Tibial nerve (tissue), 4 donors: ENCODE measurements around the gene DCP1B.

Source experiments
- CTCF ChIP-seq, 5 experiments: fragments of 200-600 bp in 3 of 5; fragments of 450-650 bp in 2 of 5; sonication (generic) in 3 of 5; IDR thresholded peaks; one replicate each; pipeline ENCODE4 v1.5.1; 2016 to 2019; ENCODE audit warnings: antibody characterized with exemption in 5 of 5, mild to moderate bottlenecking in 3 of 5, moderate library complexity in 2 of 5
- EP300 ChIP-seq, 2 donors: sonication (generic); formaldehyde crosslinking; IDR thresholded peaks; one replicate each; pipeline ENCODE4 v1.6.1; 2017; ENCODE audit warnings: antibody characterized with exemption in 2 of 2, mild to moderate bottlenecking in 1 of 2
- POLR2A ChIP-seq, 2 donors: fragments of 450-650 bp; IDR thresholded peaks; one replicate each; pipeline ENCODE4 v1.6.1; 2017; ENCODE audit warnings: antibody characterized with exemption in 2 of 2, mild to moderate bottlenecking in 2 of 2, moderate library complexity in 2 of 2

GRCh38 chr12:1912580-1913376 is 91.5 kb downstream of the DCP1B start:
- TF ChIP-seq CTCF (IDR thresholded peaks at IDR 0.05) = no peak
- no peak for TF ChIP-seq POLR2A (IDR thresholded peaks at IDR 0.05)
- TF ChIP-seq EP300 (IDR thresholded peaks at IDR 0.05) = no peak
